Embryonic facial prominence (tissue), 1 donor: ENCODE results near the gene OSBP2.

Source experiments
- DNase-seq: peaks from one replicate; pipeline ENCODE4 v3.0.0-alpha.2; 2016; ENCODE audit errors: extremely low spot score

Gene OSBP2

DNA sequence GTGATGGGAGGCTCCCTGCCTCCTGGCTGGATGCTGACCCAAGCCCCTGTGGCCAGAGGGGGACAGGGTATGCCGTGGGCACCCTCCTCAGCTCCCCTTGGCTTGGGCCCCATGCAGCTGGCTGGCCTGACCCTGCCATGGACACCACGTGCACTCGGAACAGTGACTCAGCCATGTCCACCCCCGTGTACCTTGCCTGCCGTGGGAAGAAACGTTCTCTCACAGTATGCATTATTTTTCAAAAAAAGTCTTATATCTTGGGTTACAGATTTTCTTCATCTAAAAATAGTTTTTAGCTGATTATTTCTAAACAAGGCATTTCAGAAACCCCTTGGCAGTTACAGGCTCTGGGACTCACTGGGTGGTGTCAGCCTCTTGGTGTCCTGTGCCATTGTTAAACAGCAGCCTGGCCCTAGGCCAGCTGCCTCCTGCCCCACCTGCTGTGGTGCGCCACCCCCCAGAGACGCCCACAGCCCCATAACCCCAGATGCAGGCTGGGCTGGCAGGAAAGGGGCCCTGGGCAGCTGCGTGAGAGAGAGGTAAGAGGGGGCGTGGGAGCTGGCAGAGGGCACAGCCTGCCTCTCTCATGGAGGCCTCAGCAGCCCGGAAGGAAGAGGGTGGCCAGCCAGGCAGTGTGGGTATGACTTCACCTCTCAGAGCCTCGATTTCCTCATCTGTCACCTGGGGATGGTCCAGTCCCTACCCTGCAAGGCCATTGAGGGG, 174.2 kb downstream of the OSBP2 start:
- no peak for DNase-seq

DNA sequence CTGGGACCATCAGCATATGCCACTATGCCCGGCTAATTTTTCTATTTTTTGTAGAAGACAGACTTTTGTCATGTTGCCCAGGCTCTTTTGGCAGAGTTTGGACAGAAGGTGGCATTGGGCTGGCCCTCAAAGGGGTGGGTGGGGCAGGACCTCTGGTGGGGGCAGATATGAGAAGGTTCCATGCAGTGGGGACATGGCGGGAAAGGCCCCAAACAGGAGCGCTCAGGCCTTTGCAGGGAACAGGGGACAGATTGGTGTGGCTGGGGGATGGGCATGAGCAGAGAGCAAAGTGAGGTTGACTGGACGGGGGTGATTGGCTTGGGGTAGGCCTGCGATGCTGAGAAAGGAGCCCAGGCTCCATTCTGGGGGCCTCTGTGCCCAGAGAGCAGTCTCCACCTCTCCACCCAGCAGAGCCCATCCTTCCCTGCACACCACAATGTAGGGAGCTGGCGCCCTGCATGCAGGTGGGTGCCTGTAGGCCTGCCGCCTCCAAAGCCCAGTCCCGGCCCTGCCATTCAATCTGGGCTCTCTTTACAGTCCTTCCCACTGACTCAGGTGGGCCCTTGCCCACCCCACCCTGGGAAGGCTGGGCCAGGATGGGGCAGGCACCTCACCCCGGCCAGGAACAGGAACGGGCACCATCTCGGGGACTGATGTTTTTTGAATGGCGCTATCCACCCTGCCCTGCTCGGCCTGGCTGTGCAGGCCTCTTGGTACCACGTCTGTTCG, 175.2 kb downstream of the OSBP2 start:
- DNase-seq, result no peak

DNA sequence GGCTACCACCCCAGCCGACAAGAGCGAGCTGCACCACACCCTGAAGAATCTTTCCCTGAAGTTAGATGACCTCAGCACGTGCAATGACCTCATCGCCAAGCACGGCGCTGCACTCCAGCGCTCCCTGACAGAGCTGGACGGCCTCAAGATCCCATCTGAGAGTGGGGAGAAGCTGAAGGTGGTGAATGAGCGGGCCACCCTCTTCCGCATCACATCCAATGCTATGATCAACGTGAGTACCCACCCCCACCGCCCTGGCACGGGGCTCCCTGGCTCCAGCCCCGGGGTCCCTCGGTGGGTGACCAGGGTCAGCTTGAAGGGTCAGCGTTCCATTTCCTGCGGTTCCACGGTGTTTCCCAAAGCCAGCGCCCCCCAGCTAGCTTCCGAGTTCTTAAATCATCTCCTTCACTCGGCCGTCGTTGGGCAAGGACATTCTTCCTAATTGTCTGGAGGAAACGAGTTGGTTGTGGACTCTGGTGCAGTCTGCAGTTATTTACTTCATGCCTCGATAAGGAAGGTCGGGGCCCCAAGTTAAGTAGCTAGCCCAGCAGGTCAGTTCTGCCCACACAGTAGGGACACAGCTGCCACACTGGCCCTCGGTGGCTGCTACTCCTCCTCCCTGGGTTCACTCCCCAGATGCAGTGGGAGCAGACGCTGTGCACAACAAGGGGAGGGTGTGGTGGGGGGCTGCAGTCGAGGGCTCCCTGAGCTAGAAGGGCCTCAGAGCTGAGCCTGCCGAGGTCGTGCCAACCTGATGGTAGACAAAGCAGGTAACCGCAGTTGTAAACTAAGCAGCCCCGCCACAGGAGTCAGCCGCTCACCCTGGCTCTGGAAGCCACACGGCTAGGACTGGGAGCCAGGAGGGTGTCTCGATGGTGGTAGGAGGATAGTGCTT, 176.0 kb downstream of the OSBP2 start:
- no peak for DNase-seq

DNA sequence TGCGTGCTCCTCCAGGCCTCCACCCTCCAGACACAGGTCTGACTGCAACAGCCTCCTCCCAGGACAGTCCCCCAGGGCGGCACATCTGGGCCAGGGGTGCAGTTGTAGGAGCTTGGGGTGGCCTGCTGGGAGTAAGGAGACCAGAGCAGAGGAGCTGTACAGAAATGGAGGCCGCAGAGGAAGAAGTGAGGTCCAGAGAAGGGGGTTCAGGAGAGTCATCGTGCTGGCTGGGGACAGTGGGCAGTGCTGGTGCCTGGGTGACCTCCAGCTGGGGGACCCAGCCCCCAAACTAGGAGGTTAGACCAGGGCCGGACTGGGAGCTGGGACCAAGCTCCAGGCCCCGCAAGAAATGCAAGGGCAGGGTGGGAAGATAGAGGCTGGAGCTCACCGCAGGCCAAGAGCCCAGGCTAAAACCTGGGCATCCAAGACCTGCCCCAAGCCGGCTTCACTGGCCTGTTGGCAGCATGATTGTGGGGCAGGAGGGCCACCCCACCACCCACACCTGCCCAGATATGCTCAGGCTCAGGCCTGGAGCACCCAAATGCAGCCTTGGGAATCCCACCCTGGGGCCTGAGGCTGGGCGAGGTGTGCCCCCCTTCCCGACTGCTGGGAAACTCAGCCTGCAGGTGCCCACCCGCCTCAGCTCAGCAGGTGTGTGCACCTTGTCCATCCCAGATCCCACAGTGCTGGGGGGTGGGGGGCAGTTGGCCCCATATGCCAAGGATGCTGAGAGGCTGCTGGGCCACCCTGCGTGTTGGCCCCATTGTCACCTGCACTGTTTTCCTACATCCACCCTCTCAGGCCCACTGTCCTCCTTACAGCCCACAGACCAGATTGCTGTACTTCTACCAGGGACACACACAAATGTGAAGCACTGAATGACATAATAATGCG, 177.0 kb downstream of the OSBP2 start:
- no peak for DNase-seq

DNA sequence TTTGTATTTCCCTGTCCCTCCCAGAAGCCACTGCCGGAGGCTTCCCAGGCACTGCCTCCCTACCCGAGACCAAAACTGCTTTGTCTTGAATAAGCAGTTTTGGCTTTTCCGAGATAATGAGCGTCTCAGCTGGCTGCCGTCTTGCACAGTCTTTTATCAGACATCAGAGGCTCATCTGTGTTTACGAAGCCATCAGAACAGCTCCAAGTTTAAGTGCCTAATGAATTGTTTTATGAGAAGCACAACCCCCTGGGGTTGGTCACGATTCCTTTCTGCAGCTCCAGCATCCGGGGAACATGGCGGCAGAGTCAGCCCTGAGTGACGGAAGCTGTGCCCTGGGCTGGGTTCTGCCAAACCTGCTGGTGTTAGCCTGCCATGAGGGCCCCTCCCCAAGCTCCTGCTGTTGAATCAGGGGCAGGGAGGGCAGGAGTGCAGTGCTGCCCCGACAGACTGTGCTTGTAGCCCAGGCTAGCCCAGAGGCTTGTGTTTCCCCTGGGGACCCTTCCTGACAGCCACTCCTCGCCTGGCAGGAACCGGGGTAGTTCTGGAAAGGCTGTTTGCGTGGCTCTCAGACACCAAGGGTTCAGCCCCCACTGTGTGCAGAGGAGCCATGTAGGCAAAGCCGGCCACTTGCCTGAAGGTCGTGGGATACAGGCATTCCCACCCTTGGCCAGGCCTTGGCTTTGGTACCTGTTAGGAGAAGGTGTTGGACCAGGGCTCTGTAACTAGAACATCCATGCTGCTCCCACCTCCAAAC, 177.8 kb downstream of the OSBP2 start:
- no peak for DNase-seq

DNA sequence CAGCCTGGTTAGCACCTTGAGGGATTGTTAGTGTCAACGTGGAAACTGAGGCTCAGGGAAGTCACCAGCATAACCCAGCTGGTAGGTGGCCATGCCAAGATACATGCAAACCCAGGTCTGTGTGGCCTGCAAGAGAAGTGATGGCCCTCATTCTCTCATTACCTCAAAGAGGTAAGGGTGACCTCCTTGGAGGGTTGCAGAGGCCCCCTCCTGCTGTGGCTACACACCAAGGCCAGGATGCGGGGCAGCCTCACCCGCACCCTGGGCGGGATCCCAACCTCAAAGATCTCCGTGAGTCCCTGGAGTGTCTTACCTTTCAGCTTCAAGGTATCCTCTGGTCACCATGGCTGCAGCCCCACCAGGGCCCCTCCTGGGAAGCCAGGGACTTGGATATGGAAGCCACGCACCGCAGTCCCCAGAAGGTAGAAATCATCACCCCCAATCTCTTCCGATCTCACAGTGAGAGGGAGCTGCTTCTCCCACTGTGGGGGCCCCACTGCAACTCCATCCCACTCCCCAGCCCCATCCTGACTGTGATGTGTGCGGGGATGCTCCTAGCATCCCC, 178.5 kb downstream of the OSBP2 start:
- DNase-seq, result no peak

DNA sequence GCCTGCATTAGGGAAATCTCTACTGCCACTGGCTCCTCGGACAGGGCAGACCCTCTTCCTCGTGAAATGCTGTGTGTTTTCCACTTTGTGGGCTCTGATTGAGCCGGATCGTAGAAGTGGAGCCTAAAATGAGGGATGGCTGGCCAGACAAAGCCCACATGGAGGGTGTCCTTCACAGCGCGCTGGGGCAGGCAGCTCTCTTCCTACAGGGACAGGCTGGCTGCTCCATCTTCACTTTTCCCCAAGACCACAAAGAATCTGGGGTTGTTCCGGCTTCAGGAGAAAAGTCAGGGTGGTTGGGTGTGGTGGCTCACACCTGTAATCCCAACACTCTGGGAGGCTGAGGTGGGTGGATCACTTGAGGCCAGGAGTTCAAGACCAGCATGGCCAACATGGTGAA, 179.0 kb downstream of the OSBP2 start:
- no peak for DNase-seq

DNA sequence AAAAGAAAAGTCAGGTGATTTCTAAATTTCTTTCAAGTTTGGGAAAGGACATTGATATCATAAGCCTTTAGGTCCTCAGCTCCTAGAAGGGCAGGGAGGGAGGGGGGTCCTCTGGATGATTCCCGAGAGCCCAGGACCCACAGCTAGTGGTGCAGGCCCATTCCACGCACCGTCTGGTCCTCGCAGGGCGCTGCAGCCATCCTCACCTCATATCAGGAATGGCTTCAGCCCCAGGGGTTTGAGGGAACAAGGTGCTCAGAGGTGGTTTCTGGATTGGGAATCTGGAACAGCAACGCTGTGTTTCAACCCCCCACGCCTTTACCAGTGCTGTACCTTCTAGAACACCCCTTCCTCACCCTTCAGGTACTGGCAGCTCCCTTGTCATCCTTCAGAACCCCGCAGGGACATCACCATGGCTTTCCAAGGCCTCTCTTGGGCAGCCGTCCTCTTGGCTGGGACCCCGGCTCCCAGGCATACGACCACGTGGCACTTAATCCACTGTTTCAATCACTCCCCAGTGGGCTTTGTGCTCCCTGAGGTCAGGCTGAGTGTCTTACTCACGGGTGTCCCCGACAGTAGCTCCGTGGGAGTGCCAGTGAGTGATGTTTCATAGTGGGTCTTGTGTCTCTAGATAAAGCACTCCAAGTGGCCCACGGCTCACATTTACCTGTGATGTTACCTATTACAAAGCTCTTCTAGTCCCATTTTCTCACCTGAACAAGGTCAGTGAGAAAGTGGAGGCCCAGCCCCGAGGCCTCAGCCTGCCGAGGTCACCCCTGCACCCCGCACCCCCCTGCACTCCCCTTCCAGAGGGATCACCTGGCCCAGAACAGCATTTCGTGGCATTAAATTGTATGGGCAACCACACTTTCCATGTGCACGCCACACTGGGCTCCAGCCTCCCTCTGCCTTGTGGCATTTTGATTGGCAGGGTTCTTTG, 180.0 kb downstream of the OSBP2 start:
- DNase-seq, result no peak

DNA sequence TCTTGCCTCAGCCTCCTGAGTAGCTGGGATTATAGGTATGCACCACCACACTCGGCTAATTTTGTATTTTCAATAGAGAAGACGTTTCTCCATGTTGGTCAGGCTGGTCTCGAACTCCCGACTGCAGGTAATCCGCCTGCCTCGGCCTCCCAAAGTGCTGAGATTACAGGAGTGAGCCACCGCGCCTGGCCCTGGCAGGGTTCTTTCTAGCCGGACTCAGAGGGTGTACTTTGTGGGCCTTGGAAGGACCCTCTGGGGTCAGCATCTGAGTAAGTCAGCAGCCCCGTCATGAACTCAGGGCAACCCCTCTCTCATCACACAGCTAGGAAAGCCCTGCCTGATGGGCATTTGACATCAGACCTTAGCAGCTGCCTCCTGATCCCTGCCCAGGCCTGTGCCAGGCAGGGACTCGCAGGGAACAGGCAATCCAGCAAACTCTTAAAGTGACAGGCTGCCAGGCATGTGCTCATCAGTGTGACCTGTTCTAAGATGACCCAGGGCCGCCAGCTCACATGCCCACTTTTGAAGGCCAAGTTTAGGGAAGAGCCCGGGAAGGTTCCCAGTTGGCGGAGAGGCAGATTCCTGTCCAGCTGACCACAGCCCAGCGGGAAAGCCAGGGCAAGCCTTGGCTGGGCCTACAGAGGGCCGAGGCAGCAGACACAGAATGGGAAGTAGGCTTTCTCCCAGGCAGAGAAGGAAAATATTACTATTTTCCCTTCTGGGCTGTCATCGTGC, 181.0 kb downstream of the OSBP2 start:
- no peak for DNase-seq

DNA sequence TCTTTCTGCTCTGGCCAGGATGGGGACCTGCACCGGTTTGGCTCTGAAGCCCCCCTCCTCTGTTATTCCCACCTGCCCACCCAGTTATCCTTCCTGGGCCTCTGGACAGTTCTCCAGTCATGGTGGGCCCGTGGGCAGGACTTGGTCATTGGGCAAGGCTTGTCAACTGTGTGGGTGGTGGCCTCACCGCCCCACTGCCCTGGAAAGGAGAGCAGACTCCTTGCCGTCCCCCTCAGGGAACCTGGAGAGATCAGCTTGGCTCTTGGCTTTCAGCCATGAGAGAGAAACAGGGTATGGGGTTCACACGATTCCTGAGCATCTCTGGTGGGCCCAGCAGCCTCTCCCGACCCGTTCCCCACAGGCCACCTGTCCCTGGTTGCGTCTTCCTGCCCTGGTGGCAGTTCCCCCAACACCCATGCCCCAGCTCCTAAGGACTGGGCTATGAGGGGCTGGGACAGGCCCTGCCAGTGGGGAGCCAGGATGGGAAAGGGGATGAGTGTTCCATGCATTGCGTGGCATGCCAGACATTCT, 181.6 kb downstream of the OSBP2 start:
- DNase-seq, result no peak

DNA sequence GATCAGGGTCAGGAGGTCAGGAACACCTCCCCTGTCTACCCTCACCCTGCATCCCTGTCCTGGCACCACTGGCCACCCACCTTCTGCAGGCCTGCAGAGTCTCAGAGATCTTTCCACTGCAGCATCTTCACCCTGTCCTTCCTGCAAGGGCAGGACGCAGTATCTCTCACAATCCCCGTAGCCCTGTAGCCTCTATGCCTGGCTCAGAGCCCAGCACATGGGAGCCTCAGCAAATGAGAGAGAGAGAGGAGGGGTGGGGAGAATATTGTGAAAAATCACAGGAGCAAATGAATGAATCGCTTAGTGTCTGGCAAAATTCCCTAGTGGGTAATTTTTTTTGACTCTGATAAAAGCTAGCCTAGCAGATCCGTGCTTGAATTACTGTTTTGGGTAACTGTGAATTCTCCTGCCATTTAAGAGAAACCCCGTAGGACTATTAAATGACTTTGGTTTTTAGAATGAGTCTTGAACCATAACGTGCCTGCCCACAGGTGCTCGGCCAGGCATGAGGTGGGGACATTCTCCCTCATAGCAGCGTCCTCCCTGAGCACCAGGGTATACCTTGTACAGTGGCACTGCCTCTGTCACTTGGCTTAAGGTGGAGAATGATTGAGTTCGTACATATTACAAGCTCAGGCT, 182.4 kb downstream of the OSBP2 start:
- no peak for DNase-seq

DNA sequence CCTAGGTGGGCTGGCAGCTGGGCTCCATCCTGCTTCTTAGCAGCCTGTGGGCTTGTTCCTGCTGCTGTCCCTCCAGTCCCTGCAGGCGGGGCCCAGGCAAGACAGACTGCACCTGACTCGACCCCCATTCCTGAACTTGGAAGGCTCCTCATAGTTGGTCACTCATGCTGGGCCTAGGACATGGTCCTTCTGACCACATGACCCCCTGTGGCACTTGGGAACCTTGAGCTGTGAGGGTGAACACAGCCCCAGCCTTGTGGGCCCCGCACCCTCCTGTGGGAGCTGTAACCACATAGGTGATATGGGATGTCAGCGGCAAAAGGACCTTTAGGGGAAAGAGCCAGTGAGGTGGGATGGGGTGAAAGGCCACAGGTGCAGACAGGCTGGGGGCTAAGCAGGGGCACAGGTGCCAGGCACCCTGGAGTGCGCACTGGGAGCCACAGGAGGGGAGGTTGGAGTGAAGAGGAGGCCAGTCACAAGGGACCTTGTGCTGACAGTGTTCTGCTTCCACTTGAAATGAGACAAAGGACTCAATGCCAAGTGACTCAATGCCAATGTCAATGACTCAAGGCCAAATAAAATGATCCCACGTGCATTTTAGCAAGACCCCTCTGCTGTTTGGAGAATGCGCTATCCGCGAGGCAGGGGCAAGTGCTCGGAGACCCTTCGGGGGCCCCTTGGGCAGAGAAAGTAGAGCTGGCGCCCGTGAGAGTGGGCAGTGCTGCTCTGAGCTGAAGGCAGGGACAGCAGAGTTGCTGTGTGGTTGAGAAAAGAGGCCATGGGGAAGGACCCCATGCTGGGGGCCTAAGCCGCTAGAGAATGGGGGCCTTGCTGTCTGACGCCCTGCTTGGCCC, 183.2 kb downstream of the OSBP2 start:
- DNase-seq, result no peak

DNA sequence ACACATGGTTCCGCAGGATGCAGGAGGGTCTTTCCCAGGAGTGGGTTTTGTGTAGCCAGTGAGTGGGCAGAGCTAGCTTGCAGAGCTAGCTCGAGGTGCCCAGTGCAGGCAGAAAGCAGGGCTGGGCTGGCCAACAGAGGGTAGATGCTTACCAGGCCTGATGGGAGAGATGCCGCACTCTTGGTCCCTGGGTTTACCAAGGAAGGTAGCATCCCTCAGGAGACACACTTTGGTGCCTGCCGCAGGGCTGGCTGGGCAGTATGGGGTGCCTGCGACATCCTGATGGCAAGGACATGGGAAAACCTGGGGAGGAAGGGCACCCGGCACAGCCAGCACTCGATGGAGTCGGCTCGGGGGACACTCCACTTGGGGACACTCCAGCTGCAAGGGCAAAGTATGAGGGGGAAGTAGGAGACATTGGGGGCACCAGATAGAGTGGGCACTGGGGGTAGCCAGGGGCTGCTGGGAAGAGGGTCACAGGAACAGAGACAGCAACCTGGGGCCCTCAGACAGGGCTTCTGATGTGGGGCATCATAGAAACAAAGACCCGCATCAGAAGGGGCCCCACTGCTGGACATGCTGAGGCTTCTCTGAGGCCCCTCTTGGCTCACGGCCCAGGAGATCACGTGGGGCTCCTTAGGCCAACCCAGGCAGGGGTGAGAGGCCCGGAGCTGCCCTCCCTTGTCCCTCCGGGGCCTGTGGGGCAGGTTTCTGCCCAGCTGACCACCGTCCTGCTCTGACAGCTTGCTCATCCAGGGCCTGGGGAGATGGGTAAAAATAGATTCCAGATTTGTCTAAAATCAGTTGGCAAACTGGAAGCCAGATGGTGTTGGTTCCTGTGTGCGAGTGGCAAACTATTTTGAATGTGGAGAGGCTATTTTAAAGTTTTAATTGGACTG, 184.1 kb downstream of the OSBP2 start:
- DNase-seq, result no peak

DNA sequence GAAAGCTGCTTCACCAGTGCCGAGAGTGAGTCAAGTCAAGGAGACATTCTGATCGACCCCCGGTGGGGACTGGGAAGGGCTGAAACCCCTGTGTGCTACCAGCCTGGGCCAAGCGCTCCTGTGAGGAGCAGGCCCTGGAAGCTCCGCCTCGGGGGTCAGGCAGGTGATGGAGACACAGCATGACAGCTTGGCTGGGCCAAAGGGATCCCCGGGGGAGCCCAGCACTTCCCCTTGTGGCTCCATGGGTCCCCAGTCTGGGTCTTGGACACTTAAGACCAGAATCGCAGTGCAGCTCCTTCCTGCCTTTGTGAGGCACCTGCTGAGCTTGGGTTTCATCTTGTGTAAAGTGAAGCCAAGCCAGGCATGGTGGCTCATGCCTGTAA, 184.7 kb downstream of the OSBP2 start:
- no peak for DNase-seq

DNA sequence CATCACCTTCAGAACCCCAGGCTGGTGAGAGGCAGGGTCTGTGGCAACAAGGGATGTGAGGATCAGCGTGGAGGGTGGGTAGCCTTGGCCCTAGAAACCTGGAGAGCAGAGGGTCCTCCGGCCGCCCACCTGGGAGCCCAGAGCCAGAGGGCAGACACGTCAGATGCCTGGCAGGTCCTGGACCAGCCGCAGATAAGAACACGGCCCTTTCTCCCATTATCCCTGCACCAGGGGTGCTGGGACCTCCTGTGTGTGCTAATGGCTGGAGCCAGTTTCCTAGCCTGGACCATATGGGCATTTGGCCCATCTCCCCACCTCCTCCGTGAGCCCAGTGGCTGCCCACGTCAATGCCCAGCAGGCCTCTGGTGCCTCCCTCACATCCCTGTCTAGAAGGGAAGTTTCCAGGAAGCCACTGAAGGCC, 185.5 kb downstream of the OSBP2 start:
- DNase-seq, result no peak

DNA sequence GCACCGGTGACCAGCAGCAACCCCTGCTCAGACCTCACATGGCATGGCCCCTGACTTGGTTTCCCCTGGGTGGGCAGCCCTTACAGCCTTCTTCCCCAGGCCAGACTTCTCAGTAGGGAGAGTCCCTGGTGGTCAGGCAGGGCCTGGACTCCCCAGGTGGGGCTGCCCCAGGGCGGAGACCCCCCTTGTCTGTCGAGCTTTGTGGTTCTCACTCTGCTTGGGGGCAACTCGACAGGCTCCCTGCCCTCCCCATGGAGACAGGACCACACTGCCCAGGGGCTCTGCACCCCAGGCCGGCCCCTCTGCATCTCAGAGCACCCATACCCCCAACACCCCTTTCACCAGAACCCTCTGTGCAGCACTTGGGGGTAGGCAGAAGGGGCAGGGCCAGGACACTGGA, 186.2 kb downstream of the OSBP2 start:
- no peak for DNase-seq
